Omental fat pad (tissue), 4 donors: ENCODE results near the gene MLX. TPM values are rescaled to one million over a fixed set of nuclear protein-coding genes. Genes with fewer than 3 reads are reported as not detected.
"Not testable (repeated sequence)": the region's sequence is repeated elsewhere in the genome, so short reads cannot be mapped to it uniquely, and the experiment has no call there.

ENCODE experiments used
- ATAC-seq: fragments of 150-250 bp; one replicate; pipeline ENCODE4 v1.9.1; 2016; ENCODE audit warnings: mild to moderate bottlenecking, moderate library complexity; ENCODE audit not compliant: low FRiP score
- DNase-seq: peaks from one replicate; pipeline ENCODE4 v3.0.0-alpha.2; 2019; ENCODE audit warnings: low spot score
- CTCF ChIP-seq, 3 donors: fragments of 450-650 bp; IDR thresholded peaks; one replicate each; pipeline ENCODE4 v1.5.1; 2016 to 2017; ENCODE audit warnings: antibody characterized with exemption in 3 of 3, mild to moderate bottlenecking in 3 of 3, moderate library complexity in 2 of 3
- total RNA-seq, 4 donors: library from RNA; depleted of rRNA; stranded (reverse); fragments of >200 nt; gene quantifications; one replicate each; pipeline ENCODE4 v1.1.0, GENCODE V29; 2016

MLX gene
- total RNA-seq, 4 donors from 2014 or later, result 41.8 to 53.0 (median 50.3) TPM

- no peak for ATAC-seq
- no peak for TF ChIP-seq CTCF (IDR thresholded peaks at IDR 0.05)
- DNase-seq, result no peak
Measured at GRCh38 chr17:42537156-42537805, 29.6 kb upstream of the MLX start.

GRCh38 chr17:42537826-42538451 lies 29.0 kb upstream of the MLX start:
- ATAC-seq (no peak), DNase-seq (no peak)
- TF ChIP-seq CTCF (IDR thresholded peaks at IDR 0.05), result no peak

- DNase-seq (no peak), ATAC-seq (no peak)
- TF ChIP-seq CTCF (IDR thresholded peaks at IDR 0.05), result no peak
Measured at GRCh38 chr17:42538482-42538881, 28.4 kb upstream of the MLX start.

GRCh38 chr17:42540558-42540957 lies 26.3 kb upstream of the MLX start:
- ATAC-seq, DNase-seq: not testable (repeated sequence)

GRCh38 chr17:42541041-42541833 lies 25.7 kb upstream of the MLX start:
- no peak for DNase-seq
- no peak for ATAC-seq
- no peak for TF ChIP-seq CTCF (IDR thresholded peaks at IDR 0.05)

- no peak for DNase-seq
- ATAC-seq, result no peak
- TF ChIP-seq CTCF (IDR thresholded peaks at IDR 0.05), result no peak
Measured at GRCh38 chr17:42543190-42544079, 23.5 kb upstream of the MLX start.

- ATAC-seq, result no peak
- TF ChIP-seq CTCF (IDR thresholded peaks at IDR 0.05), result no peak
- no peak for DNase-seq
Measured at GRCh38 chr17:42544874-42545283, 22.0 kb upstream of the MLX start.

- not testable (repeated sequence) for ATAC-seq, DNase-seq
Measured at GRCh38 chr17:42545755-42546505, 21.0 kb upstream of the MLX start.
